HG02798 (cell line): ENCODE results near the gene TUBB1.

ENCODE experiments used
- ATAC-seq: cut with Tn5 transposase; IDR thresholded peaks from one replicate; pipeline ENCODE4 v1.9.1; 2021; ENCODE audit warnings: mild to moderate bottlenecking; ENCODE audit not compliant: unreplicated experiment, poor library complexity

TUBB1 gene

GRCh38 chr20:59016795-59017492, 2.3 kb upstream of the TUBB1 start:
- ATAC-seq = no peak

GRCh38 chr20:59017493-59018231, 1.6 kb upstream of the TUBB1 start:
- no peak for ATAC-seq

- ATAC-seq = no peak
These were observed 412 bp upstream of the TUBB1 start for GRCh38 chr20:59018817-59019216.

GRCh38 chr20:59020938-59021551, 1.8 kb downstream of the TUBB1 start:
- ATAC-seq = no peak

GRCh38 chr20:59022754-59023153, 3.5 kb downstream of the TUBB1 start:
- ATAC-seq = no peak

GRCh38 chr20:59023616-59024015, 4.4 kb downstream of the TUBB1 start:
- ATAC-seq = no peak

- no peak for ATAC-seq
These were observed 4.9 kb downstream of the TUBB1 start for GRCh38 chr20:59024111-59024530.

- no peak for ATAC-seq
These were observed 5.9 kb downstream of the TUBB1 start for GRCh38 chr20:59025086-59025485.

GRCh38 chr20:59025511-59025910, 6.3 kb downstream of the TUBB1 start:
- ATAC-seq = no peak

- ATAC-seq = no peak
These were observed 7.9 kb downstream of the TUBB1 start for GRCh38 chr20:59026904-59027740.

GRCh38 chr20:59027741-59028320, 8.6 kb downstream of the TUBB1 start:
- ATAC-seq = no peak

- no peak for ATAC-seq
These were observed 9.6 kb downstream of the TUBB1 start for GRCh38 chr20:59028812-59029211.

- no peak for ATAC-seq
These were observed 11.8 kb downstream of the TUBB1 start for GRCh38 chr20:59030911-59031563.

- no peak for ATAC-seq
These were observed 12.4 kb downstream of the TUBB1 start for GRCh38 chr20:59031564-59032022.

- ATAC-seq = peak; percentile 98
These were observed 12.9 kb downstream of the TUBB1 start, which contains the start of gene ATP5F1E for GRCh38 chr20:59032023-59032712. Gene ATP5F1E (minus strand): TSS chr20:59032335. CDS start chr20:59032251, 84 bp downstream.

- ATAC-seq = no peak
These were observed 13.5 kb downstream of the TUBB1 start for GRCh38 chr20:59032713-59033059.

GRCh38 chr20:59033093-59033492, 13.9 kb downstream of the TUBB1 start:
- no peak for ATAC-seq

GRCh38 chr20:59033616-59034165, 14.5 kb downstream of the TUBB1 start:
- ATAC-seq = no peak

GRCh38 chr20:59035381-59035780, 16.2 kb downstream of the TUBB1 start:
- no peak for ATAC-seq
